ENCODE measurements around the gene CACHD1.

GRCh38 chr1:64421377-64421776 lies 48.6 kb upstream of the CACHD1 start:
- TF ChIP-seq POLR2A (IDR thresholded peaks at IDR 0.05) (no peak), POLR2AphosphoS5 (IDR thresholded peaks at IDR 0.05) (no peak)
- TF ChIP-seq, protein P1, sequence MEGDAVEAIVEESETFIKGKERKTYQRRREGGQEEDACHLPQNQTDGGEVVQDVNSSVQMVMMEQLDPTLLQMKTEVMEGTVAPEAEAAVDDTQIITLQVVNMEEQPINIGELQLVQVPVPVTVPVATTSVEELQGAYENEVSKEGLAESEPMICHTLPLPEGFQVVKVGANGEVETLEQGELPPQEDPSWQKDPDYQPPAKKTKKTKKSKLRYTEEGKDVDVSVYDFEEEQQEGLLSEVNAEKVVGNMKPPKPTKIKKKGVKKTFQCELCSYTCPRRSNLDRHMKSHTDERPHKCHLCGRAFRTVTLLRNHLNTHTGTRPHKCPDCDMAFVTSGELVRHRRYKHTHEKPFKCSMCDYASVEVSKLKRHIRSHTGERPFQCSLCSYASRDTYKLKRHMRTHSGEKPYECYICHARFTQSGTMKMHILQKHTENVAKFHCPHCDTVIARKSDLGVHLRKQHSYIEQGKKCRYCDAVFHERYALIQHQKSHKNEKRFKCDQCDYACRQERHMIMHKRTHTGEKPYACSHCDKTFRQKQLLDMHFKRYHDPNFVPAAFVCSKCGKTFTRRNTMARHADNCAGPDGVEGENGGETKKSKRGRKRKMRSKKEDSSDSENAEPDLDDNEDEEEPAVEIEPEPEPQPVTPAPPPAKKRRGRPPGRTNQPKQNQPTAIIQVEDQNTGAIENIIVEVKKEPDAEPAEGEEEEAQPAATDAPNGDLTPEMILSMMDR (IDR thresholded peaks at IDR 0.05 in 8 of 11, conservative IDR thresholded peaks at IDR 0.05 in 3 of 11): no peak
